K562 (cell line): ENCODE data around the gene RXRB. TPM values are rescaled to one million over a fixed set of nuclear protein-coding genes. Genes with fewer than 3 reads are reported as not detected.
A peak's percentile ranks its signal among the peaks of the same experiment; 100 is the strongest.

Source experiments
- ATF1 ChIP-seq, 2 experiments: fragments of 450-650 bp in 1 of 2; IDR thresholded peaks; 2 replicates each; pipeline ENCODE4 v1.6.1; 2016; ENCODE audit warnings: missing compliant biosample characterization in 1 of 2, missing genetic modification characterization in 1 of 2
- BRCA1 ChIP-seq, 2 experiments: fragments of 450-650 bp in 1 of 2; sonication (generic) in 1 of 2; formaldehyde crosslinking in 1 of 2; IDR thresholded peaks; 2 replicates each; pipeline versions ENCODE4 v1.5.0 to v1.6.1; 2017 to 2020; ENCODE audit warnings: mild to moderate bottlenecking in 1 of 2, missing genetic modification reagents in 1 of 2
- CCNT2 ChIP-seq: IDR thresholded peaks from 2 replicates; pipeline ENCODE4 v1.6.1; 2011; ENCODE audit warnings: borderline replicate concordance, low read depth, mild to moderate bottlenecking, moderate library complexity, mixed read lengths, low read length; ENCODE audit not compliant: insufficient read length; ENCODE audit errors: extremely low read depth
- ETS2 ChIP-seq: IDR thresholded peaks from 2 replicates; pipeline ENCODE4 v1.6.1; 2016; ENCODE audit warnings: borderline replicate concordance, missing genetic modification characterization, mild to moderate bottlenecking, moderate library complexity, missing compliant biosample characterization; ENCODE audit not compliant: poor library complexity, severe bottlenecking
- HDAC3 ChIP-seq: fragments of 450-650 bp; IDR thresholded peaks from 2 replicates; pipeline ENCODE4 v1.6.1; 2018; ENCODE audit warnings: borderline replicate concordance, mild to moderate bottlenecking, moderate library complexity; ENCODE audit not compliant: partially characterized antibody
- KAT8 ChIP-seq: fragments of 450-650 bp; IDR thresholded peaks from 2 replicates; pipeline ENCODE4 v1.6.1; 2016; ENCODE audit warnings: low read depth, mild to moderate bottlenecking
- SMAD4 ChIP-seq: fragments of 250-450 bp; sonication (Bioruptor Pico); conservative IDR thresholded peaks from 2 replicates; pipeline ENCODE4 v1.8.0; 2021; ENCODE audit warnings: inconsistent platforms, mild to moderate bottlenecking, moderate library complexity
- TRIM24 ChIP-seq, 2 experiments: fragments of 450-650 bp; IDR thresholded peaks; 2 replicates each; pipeline ENCODE4 v1.6.1; 2016
- ZNF146 ChIP-seq: IDR thresholded peaks from one replicate; pipeline ENCODE4 v1.6.1; 2018; ENCODE audit warnings: missing compliant biosample characterization; ENCODE audit not compliant: unreplicated experiment
- ZNF41 ChIP-seq: fragments of 250-450 bp; sonication (Bioruptor Pico); conservative IDR thresholded peaks from 2 replicates; pipeline ENCODE4 v1.4.0; 2020; ENCODE audit warnings: mild to moderate bottlenecking
- ZNF699 ChIP-seq: fragments of 250-450 bp; sonication (Bioruptor Pico); IDR thresholded peaks from 2 replicates; pipeline ENCODE4 v1.8.0; 2021; ENCODE audit warnings: mild to moderate bottlenecking, moderate library complexity; ENCODE audit not compliant: insufficient replicate concordance
- ZNF778 ChIP-seq: fragments of 450-650 bp; formaldehyde crosslinking; IDR thresholded peaks from 2 replicates; pipeline ENCODE4 v1.4.0; 2020; ENCODE audit warnings: mild to moderate bottlenecking, moderate library complexity
- polyA plus RNA-seq, 8 experiments: library from polyadenylated mRNA; depleted of rRNA in 4 of 8; stranded (reverse) in 5 of 8; unstranded in 3 of 8; fragments of >200 nt; fragmentation: Nextera tagmentation in 2 of 8; fragmentation: Illumina TruSeq in 1 of 8; extraction: Ambion mirVana in 2 of 8; extraction: Trizol in 1 of 8; gene quantifications; 2 replicates each; pipeline versions ENCODE4 v1.2.1 to v1.2.3, GENCODE V29; 2011 to 2014; ENCODE audit warnings: inconsistent platforms in 1 of 8, missing spikeins in 1 of 8
- total RNA-seq, 7 experiments: library from RNA; depleted of rRNA in 6 of 7; stranded (reverse); fragments of >200 nt in 6 of 7; fragmentation: Illumina TruSeq in 2 of 7; extraction: Trizol in 2 of 7; gene quantifications; 2 replicates each; pipeline versions ENCODE4 v1.2.1 to v1.2.3, GENCODE V29; 2011 to 2021; ENCODE audit warnings: low replicate concordance in 1 of 7
- TF ChIP-seq, protein P1 (sequence below), 2 experiments: fragments of 450-650 bp; formaldehyde crosslinking in 1 of 2; IDR thresholded peaks; 2 replicates each; pipeline versions ENCODE4 v1.4.0 to v1.6.1; 2014 to 2020; ENCODE audit warnings: mild to moderate bottlenecking in 2 of 2, borderline replicate concordance in 1 of 2, low read depth in 1 of 2
- TF ChIP-seq, protein P2 (sequence below), 2 experiments: IDR thresholded peaks; 2 replicates each; pipeline ENCODE4 v1.6.1; 2012; ENCODE audit warnings: improper control_type of control experiment in 2 of 2, low read depth in 2 of 2, low read length in 2 of 2, borderline replicate concordance in 1 of 2
- TF ChIP-seq, protein P3 (sequence below): sonication (generic); formaldehyde crosslinking; IDR thresholded peaks from 2 replicates; pipeline ENCODE4 v1.8.0; 2022; ENCODE audit warnings: mild to moderate bottlenecking, missing genetic modification reagents

Gene RXRB
- total and polyA plus RNA-seq, 9 of the 15 experiments (the other 6 are each of a cell fraction or from before 2014, with no cell fraction given): 0.76 to 35.5 (median 18.4) TPM

DNA sequence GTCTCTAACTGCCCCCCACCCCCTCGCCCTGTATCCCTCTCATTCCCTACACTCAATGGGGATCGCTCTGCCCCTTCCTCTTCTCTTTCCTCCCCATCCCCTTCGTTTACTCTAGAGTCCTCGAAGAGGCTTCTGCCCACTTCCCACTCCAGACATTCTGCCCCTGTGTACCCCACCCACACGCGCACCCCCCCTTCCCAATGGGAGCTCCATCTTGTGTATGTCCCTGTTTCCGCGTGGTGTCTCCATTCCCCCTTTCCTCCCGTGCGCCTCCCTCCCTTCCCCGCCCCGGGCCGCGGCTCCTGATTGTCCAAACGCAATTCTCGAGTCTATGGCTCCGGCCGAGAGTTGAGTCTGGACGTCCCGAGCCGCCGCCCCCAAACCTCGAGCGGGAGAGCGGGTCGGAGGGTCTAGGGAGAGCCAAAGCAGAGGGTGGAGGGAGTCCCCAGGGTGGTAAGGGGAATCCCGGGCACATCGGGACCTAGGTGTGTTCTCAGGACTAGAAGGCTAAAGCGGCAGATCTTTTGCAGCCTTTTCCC, 7.2 kb upstream of the RXRB start (continued):
- TF ChIP-seq, protein P1, sequence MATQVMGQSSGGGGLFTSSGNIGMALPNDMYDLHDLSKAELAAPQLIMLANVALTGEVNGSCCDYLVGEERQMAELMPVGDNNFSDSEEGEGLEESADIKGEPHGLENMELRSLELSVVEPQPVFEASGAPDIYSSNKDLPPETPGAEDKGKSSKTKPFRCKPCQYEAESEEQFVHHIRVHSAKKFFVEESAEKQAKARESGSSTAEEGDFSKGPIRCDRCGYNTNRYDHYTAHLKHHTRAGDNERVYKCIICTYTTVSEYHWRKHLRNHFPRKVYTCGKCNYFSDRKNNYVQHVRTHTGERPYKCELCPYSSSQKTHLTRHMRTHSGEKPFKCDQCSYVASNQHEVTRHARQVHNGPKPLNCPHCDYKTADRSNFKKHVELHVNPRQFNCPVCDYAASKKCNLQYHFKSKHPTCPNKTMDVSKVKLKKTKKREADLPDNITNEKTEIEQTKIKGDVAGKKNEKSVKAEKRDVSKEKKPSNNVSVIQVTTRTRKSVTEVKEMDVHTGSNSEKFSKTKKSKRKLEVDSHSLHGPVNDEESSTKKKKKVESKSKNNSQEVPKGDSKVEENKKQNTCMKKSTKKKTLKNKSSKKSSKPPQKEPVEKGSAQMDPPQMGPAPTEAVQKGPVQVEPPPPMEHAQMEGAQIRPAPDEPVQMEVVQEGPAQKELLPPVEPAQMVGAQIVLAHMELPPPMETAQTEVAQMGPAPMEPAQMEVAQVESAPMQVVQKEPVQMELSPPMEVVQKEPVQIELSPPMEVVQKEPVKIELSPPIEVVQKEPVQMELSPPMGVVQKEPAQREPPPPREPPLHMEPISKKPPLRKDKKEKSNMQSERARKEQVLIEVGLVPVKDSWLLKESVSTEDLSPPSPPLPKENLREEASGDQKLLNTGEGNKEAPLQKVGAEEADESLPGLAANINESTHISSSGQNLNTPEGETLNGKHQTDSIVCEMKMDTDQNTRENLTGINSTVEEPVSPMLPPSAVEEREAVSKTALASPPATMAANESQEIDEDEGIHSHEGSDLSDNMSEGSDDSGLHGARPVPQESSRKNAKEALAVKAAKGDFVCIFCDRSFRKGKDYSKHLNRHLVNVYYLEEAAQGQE (IDR thresholded peaks at IDR 0.05; ENCODE audit: borderline replicate concordance): no peak
- TF ChIP-seq, protein P1 (CRISPR knock-in tag; IDR thresholded peaks at IDR 0.05; ENCODE audit: low read depth): no peak
- TF ChIP-seq ZNF41 (CRISPR knock-in tag): no peak
- TF ChIP-seq KAT8: no peak
- TF ChIP-seq SMAD4 (CRISPR knock-in tag): no peak
- TF ChIP-seq ETS2 (tag): no peak
- TF ChIP-seq CCNT2: no peak
- TF ChIP-seq ZNF146 (CRISPR knock-in tag): no peak
- TF ChIP-seq, protein P2, sequence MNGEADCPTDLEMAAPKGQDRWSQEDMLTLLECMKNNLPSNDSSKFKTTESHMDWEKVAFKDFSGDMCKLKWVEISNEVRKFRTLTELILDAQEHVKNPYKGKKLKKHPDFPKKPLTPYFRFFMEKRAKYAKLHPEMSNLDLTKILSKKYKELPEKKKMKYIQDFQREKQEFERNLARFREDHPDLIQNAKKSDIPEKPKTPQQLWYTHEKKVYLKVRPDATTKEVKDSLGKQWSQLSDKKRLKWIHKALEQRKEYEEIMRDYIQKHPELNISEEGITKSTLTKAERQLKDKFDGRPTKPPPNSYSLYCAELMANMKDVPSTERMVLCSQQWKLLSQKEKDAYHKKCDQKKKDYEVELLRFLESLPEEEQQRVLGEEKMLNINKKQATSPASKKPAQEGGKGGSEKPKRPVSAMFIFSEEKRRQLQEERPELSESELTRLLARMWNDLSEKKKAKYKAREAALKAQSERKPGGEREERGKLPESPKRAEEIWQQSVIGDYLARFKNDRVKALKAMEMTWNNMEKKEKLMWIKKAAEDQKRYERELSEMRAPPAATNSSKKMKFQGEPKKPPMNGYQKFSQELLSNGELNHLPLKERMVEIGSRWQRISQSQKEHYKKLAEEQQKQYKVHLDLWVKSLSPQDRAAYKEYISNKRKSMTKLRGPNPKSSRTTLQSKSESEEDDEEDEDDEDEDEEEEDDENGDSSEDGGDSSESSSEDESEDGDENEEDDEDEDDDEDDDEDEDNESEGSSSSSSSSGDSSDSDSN (IDR thresholded peaks at IDR 0.05; ENCODE audit: borderline replicate concordance in 1 of 2, low read depth in 2 of 2, low read length in 2 of 2): peak; percentile 81 to 86; a peak in 3 of 4 replicates
- TF ChIP-seq ZNF699 (CRISPR knock-in tag): no peak
- TF ChIP-seq TRIM24 (IDR thresholded peaks at IDR 0.05): no peak
- no peak for TF ChIP-seq ZNF778 (CRISPR knock-in tag)
- TF ChIP-seq, protein P3, sequence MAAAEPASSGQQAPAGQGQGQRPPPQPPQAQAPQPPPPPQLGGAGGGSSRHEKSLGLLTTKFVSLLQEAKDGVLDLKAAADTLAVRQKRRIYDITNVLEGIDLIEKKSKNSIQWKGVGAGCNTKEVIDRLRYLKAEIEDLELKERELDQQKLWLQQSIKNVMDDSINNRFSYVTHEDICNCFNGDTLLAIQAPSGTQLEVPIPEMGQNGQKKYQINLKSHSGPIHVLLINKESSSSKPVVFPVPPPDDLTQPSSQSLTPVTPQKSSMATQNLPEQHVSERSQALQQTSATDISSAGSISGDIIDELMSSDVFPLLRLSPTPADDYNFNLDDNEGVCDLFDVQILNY (CRISPR knock-in tag): no peak
- no peak for TF ChIP-seq BRCA1 (IDR thresholded peaks at IDR 0.05)
- TF ChIP-seq BRCA1 (CRISPR knock-in tag; IDR thresholded peaks at IDR 0.05): no peak
- no peak for TF ChIP-seq HDAC3
- TF ChIP-seq ATF1 (CRISPR knock-in tag; IDR thresholded peaks at IDR 0.05): no peak
- TF ChIP-seq ATF1 (tag; IDR thresholded peaks at IDR 0.05): no peak
